Esophagus muscularis mucosa (tissue), 4 donors: ENCODE data around the gene KIF23.

ENCODE experiments used
- CTCF ChIP-seq, 3 experiments: fragments of 200-600 bp in 2 of 3; fragments of 450-650 bp in 1 of 3; sonication (generic) in 2 of 3; IDR thresholded peaks; one replicate each; pipeline ENCODE4 v1.5.1; 2017 to 2019; ENCODE audit warnings: antibody characterized with exemption in 3 of 3, mild to moderate bottlenecking in 2 of 3, moderate library complexity in 1 of 3
- EP300 ChIP-seq: sonication (generic); formaldehyde crosslinking; IDR thresholded peaks from one replicate; pipeline ENCODE4 v1.6.1; 2017; ENCODE audit warnings: antibody characterized with exemption
- POLR2A ChIP-seq: fragments of 450-650 bp; IDR thresholded peaks from one replicate; pipeline ENCODE4 v1.6.1; 2017; ENCODE audit warnings: antibody characterized with exemption, moderate library complexity, mild to moderate bottlenecking, low read depth
- POLR2AphosphoS5 ChIP-seq, 2 donors: sonication (generic); formaldehyde crosslinking; IDR thresholded peaks; one replicate each; pipeline ENCODE4 v1.6.1; 2017; ENCODE audit warnings: antibody characterized with exemption in 2 of 2

DNA sequence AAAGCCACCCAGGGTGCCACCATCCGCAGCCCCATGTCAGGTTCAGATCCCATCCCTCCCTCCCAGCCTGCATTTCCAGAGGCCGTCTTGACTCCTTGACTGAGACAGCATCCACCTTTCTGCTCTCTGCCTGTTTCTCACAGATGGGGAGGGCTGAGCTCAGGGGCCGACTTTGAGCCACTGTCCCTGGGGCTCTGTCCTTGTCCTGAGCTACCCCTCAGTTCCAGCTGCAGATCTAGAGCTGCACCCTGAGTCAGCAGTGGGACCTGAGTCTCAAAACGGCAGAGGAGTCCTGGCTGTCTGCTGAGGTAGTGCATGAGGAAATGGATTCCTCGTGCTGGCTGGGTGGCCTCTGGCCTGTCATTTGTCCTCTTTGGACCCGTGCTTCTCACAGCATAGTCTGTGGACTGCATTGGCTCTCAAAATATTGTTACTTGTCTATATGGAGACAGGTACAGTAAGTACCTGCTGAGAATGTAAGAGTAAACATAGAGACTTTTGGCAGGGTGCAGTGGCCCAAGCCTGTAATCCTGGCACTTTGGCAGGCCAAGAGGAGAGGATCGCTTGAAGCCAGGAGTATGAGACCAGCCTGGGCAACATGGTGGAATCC, 60.8 kb downstream of the KIF23 start:
- no peak for TF ChIP-seq POLR2A
- no peak for TF ChIP-seq POLR2AphosphoS5 (IDR thresholded peaks at IDR 0.05)
- no peak for TF ChIP-seq CTCF (IDR thresholded peaks at IDR 0.05)
- no peak for TF ChIP-seq EP300
